ENCODE results near the gene PNLIPRP2.

PNLIPRP2 gene

GRCh38 chr10:116620423-116621400 is at the start of gene PNLIPRP2:
PNLIPRP2 (plus strand) TSS chr10:116620953.
- no peak for DNase-seq

- no peak for DNase-seq
Measured at GRCh38 chr10:116574797-116575196, 46.0 kb upstream of the PNLIPRP2 start.

DNA sequence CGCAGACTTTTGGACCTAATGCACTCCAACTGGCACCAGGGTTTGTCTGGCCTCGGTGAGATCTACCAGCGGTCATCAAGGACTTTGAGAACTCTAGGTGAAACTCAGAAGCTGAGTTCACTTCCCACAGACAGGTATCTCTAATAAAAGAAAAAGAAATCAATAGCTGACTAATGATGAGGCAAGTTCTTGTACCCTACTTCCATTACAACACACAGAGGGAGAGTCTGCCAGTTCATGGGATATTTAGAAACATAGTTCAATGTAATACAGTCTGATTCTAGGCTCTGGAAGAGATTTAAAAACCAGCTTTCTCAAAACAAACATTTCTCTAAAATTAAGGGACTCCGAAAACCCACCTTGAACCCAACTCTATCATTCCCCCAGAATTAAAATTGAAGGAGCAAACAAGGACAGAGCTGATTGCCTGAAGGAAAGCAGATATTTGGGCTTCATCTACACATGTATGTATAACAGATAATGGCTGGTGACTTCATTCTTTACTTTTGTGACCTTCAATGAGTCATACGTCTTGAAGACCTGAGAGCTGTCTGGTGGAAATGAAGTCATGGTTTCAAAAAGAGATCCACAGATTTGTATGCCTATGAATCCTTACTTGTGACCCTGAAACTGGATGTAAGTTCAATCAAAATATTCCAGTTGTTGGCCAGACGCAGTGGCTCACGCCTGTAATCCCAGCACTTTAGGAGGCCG is 32.7 kb upstream of the PNLIPRP2 start:
- DNase-seq, result no peak

DNA sequence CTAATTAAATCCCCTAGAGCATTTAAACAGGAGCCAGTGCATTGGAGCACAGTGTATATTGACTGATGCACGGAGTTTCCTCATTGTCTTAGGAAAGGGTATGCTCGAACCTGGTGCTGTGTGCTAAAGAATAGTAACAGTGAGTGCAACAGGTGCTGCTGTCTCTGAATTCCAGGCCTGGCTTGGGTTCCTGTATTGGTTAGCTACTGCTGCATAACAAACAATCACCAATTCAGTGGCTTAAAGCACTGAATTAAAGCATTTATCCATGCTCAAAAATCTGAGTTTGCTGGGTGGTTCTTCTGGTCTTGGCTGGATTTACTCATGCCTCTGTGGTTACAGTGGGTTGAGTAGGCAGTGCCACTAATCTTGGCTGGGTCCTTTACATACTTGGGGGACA is 31.8 kb upstream of the PNLIPRP2 start:
- DNase-seq, result no peak

GRCh38 chr10:116589926-116590325 is 30.8 kb upstream of the PNLIPRP2 start:
- DNase-seq, result no peak

DNA sequence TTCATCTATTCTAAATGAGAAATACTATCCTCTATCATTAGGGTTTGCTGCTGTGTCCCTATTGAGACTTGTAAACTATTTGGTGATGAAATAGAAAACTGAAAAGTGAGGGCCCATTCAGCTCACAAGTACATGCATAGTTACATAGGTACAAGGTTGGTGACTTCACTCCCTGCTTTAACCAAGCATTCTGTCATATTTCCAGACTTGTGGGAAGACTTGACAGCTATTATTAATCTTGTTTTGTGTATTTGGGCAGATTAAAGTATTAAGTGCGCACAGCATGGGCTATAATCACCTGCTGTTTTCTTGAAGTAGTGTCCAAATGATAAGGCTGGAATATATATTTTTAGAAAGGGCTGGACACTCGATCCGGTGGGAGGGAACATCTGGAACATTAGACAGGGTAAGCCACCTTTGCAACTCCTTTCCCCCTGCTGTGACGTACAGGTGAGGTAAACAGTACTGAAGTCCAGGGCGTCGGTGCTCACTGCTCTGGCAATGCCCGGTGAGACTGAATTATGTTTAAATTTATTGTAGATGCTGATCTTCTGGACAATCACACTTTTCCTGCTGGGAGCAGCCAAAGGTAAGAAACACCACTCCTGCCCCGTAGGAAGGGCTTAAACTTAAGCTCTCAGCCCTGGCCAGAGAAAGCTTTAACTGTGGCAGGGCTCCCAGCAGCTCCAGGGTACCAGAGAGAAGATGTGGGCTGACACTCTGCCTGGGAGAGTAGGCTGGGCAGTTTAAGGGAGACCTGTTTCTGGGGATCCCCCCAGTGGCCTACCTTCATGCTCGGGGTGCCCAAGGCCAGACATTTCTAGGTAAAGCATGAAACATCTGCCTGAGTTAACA is 29.9 kb upstream of the PNLIPRP2 start, which contains the start of gene PNLIPRP1:
PNLIPRP1 (plus strand) TSS at position 370 of the 855 bp plus-strand sequence; CDS start at position 541, 171 bp downstream.
- no peak for DNase-seq

DNA sequence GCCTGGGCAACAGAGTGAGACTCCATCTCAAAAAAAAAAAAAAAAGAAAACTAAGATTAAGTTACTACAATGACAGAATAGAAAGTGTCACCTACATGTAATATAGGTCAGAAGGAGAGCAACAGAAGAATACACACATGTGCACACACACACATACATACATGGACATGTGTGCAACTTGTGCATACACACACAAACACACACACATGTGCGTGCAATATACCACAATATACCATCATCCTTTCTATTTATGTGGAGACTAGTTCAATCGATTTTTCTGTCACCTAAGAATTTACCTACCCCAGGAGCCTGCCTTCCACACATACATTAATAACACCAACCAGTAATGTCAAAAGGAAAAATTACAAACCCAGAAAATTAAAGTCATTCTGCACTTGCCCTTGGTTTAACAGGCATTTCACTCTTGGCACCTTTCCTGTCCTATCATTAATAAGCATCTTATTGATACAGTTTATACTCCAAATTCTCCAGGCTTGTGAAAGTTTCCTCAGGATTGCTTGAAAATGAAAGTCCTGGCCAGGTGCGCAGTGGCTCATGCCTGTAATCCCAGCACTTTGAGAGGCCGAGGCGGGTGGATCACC is 27.5 kb upstream of the PNLIPRP2 start:
- no peak for DNase-seq

DNA sequence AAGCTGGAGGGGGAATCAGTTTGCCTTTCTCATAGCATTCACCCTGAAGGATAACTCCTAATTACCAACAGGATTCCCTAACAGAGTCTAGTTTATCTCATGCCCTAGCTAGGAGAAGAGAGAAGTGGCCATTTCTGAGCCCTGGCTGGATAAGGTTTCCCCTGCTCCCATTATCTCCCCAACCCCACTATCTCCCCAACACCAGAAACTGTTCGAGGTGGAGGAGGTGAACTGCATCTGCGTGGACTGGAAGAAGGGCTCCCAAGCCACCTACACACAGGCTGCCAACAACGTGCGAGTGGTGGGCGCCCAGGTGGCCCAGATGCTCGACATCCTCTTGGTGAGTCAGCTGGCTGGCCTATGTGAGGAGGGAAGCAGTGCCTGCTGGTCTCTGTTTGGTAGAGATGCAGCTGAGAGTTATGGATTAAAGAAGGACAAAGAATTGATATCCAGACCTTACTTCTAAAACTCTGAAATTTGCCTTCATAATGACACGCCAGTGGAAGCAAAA is 26.2 kb upstream of the PNLIPRP2 start:
- no peak for DNase-seq

DNA sequence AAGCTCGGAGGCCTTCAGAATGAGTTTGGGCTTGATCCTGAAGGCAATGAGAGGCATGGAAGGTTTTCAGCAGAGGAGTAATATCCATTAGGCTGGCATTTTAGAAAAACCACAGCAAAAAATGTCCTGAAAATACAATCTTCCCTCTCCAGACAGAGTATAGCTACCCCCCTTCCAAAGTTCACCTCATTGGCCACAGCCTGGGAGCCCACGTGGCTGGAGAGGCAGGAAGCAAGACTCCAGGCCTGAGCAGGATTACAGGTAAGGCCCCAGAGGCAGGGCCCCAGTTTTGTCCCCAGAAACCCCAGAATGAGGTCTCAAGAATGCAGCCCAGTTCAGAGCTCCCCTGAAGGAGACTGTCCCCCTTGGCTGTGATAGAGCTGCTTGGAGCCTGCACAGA is 24.7 kb upstream of the PNLIPRP2 start:
- no peak for DNase-seq

- DNase-seq, result no peak
Measured at GRCh38 chr10:116597543-116597942, 23.2 kb upstream of the PNLIPRP2 start.

- DNase-seq, result no peak
Measured at GRCh38 chr10:116598329-116598728, 22.4 kb upstream of the PNLIPRP2 start.

- DNase-seq, result no peak
Measured at GRCh38 chr10:116599991-116600390, 20.8 kb upstream of the PNLIPRP2 start.

DNA sequence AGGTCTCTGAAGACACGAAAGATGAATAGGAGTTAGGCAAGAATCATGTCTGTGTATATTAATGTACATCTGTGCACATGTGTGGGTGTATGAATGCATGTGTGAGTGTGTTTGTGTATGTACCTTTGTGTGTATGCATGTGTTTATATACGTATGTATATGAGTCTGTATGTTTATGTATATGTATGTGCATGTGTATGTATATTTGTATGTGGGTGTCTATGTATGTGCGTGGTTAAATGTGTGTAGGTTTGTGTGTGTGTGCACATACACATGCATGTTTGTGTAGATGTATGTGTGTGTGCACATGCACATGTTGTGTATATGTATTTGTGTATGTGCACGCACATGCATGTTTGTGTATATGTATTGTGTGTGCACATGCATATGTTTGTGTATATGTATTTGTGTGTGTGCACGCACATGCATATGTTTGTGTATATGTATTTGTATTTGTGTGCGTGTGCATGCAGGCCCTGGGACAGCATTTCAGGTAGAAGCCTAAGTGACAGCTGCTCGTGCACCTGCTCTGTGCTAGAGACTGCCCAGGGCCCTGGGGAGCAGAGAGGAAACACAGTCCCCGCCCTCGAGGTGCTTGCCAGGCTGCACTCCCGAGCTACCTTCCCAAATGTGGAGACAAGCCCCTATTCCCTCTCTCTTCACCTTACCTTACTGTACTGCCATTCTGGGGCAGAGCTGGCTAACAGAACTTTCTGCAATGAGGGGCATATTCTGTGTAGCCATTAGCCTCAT is 17.9 kb upstream of the PNLIPRP2 start:
- DNase-seq, result no peak

- DNase-seq, result no peak
Measured at GRCh38 chr10:116606061-116606483, 14.7 kb upstream of the PNLIPRP2 start.

- no peak for DNase-seq
Measured at GRCh38 chr10:116607336-116607735, 13.4 kb upstream of the PNLIPRP2 start.

DNA sequence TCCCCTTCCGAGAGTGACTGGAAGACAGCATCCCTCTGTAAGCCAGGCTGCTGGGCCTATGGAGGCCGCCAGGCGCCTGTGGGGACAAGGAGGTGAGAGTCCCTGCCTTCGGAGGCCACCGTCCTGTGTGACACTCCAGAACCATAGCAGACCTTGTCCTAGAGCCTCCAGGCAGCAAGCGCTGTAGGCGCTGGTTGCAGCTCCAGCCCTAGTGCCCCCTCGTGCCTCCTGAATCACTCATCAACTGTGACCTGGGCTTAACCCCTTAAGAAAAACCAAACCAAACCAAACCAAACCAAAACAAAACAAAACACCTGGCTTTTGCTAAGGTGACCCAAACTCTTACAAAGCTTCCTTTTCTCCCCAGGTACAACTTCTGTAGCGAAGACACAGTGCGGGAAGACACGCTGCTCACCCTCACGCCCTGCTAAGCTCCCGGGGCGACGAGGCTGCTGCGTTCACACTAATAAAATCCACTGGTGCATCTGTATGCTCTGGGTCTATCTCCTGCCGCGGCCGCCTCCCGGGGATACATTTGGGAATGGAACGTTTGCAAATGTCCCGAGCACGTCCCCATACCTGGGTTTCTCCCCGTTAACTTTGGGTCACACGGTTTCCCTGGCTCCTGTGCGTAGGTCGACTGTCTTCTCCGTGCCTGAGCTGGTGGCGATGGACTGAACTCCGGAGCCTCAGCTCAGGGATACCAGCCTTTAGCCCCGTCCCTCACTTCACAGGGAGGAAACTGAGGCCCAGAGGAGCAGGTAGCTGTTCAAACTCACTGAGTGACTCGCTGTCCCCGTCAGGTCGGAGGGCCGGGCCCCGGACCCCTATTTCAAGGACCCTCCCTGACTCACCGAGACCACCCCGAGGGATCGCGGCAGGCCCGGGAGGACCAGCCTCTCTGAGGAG is 11.8 kb upstream of the PNLIPRP2 start:
- no peak for DNase-seq

GRCh38 chr10:116610443-116611152 is 10.2 kb upstream of the PNLIPRP2 start:
- no peak for DNase-seq

DNA sequence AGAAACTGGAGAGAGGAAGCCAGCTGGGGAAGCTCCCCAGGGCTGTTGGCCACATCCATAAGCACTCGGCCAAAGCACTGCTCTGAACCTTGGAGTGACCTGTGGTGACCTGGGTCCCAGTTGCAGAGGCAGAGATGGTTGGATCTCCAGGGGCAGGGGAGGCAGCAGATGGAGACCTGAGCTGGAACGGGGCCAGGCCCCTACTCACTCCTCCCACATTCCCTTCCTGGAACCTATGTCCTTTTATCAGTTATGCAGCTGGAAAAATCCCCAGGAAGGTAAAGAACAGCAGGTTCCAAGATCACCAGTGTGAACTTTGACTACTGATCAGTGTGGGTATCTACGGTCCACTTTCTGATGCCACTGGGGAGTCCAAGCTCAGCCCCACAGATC is 9.6 kb upstream of the PNLIPRP2 start:
- DNase-seq, result no peak

DNA sequence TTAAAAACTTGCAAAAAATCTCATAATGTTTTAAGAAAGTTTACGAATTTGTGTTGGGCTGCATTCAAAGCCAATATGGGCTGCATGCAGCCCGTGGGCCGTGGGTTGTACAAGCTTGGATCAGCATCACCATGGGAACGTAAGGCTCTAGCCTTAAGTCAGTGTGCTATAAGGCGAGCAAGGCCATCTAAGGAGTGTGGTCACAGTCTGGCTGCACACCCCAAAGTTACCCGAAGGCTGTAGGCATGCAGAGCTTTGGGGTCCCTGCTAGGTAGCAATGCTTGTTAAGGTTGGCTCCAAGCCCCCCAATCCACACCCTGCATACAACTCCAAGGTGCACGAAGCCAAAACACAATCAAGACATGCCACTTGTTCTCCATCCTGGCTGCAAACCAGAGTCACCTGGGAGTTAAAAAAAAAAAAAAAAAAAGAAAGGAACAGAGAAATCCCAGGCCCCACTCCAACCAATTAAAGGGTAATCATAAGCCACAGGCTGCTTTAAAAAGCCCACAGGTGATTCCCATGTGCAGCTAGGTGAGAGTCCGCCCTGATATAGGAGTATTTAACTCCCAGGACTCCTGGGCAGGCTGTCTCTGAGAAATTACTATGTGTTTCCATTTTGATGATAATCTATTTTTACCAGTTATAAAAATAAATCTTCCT is 8.5 kb upstream of the PNLIPRP2 start:
- no peak for DNase-seq
